Measurements from ENCODE around the gene PFKFB2.

The PFKFB2 gene

GRCh38 chr1:207067185-207067584, 14.1 kb downstream of the PFKFB2 start:
- DNase-seq (ENCODE audit: low read depth in 3 of 3) = no peak

GRCh38 chr1:207067665-207068064, 14.6 kb downstream of the PFKFB2 start:
- DNase-seq (ENCODE audit: low read depth in 3 of 3) = no peak

- no peak for DNase-seq (ENCODE audit: low read depth in 3 of 3)
Measured at GRCh38 chr1:207069061-207069460, 16.0 kb downstream of the PFKFB2 start.

DNA sequence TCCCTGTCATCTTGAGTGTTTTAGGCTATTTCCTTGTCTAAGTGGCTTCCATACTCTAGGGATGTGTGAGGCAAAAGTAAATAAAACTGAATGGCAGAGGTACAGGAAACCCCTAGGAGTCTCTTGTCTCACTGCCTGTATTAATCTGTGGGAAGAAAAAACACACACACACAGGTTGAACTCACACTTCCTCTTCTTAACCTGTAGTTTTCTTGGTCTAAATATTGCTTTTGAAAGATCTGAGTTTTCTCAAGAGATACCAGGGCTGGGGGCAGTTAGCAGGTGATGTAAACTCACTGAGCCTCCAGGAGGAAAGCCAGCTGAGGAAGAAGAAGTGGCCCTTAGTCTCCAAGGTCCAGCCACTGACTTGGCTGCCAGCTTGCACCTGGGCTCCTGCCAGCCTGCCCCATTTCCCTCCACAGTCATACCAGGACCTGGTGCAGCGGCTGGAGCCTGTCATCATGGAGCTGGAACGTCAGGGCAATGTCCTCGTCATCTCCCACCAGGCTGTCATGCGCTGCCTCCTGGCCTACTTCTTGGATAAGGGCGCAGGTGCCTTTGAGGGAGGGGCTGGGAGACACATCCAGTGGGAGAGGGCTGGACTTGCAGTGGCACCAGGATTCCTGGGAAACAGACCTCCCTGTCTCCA, 16.9 kb downstream of the PFKFB2 start:
- DNase-seq (ENCODE audit: low read depth in 3 of 3) = no peak

DNA sequence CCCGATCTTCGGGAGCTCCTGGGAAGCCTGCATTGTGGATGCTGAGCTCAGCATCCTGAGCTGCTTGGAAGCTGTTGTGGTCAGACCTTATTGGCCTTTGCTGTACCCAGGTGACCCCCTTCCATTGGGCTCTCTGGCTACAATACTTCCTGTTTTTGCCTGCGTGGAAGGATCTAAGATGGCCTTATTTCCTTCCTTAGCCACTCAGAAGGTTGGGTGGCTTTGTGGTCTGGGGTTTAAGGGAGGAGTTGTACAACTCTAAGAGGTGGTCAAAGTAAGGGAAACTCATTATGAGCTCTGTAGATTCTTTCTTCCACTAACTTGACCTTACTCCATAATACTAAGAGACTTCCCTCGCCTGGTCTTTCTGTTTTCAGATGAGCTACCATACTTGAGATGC, 17.7 kb downstream of the PFKFB2 start:
- DNase-seq (ENCODE audit: low read depth in 3 of 3) = no peak

DNA sequence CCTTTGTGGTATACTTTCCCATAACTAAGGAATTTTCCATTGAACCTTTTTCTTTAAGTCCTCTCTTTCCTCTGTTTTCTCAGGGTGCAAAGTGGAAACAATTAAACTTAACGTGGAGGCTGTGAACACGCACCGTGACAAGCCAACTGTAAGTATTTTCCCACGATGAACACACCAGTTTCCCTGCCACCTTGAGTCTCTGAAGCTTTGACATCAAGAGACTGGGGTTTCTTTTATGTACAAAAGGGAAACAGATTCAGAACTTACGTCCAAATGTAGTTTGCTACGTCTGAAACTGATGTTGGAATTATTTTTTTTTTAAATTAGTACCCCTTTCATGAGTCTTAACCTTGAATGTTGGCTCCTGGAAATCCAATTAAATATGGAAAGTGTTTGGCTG, 18.4 kb downstream of the PFKFB2 start:
- DNase-seq (ENCODE audit: low read depth in 3 of 3) = no peak

- DNase-seq (ENCODE audit: low read depth in 3 of 3) = no peak
Measured at GRCh38 chr1:207072233-207072632, 19.2 kb downstream of the PFKFB2 start.

- DNase-seq (ENCODE audit: low read depth in 3 of 3) = no peak
Measured at GRCh38 chr1:207073906-207074820, 21.1 kb downstream of the PFKFB2 start.

- no peak for DNase-seq (ENCODE audit: low read depth in 3 of 3)
Measured at GRCh38 chr1:207076181-207076955, 23.3 kb downstream of the PFKFB2 start.

- DNase-seq (ENCODE audit: low read depth in 3 of 3) = no peak
Measured at GRCh38 chr1:207077012-207077411, 23.9 kb downstream of the PFKFB2 start.

GRCh38 chr1:207077470-207078377, 24.6 kb downstream of the PFKFB2 start:
- DNase-seq (ENCODE audit: low read depth in 3 of 3) = peak; percentile 21 to 49 (median 32)

DNA sequence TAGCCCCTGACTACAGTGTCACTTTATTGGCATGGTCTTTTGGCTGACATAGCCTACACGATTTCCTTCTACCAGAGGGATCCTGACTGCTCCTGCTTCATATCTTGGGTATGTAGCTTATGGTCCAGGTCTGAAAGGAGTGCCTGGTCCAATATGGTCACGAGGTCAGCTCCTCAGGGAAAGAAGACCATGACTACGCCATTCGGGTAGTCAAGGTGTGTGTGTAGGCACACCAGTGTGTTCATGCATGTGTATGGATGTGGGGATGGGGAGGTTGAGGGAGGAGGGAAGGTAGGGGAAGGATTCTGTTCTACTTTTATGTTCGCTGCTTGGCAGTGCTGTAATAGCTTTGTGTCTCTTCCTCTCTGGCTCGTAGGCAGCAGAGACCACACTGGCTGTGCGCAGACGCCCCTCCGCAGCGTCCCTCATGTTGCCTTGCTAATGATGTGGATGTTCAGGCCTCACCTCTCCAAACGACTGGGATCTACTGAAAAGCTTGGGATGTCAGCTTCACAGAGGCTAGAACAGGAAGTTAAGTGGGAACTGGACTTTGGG, 25.6 kb downstream of the PFKFB2 start:
- no peak for DNase-seq (ENCODE audit: low read depth in 3 of 3)

- no peak for DNase-seq (ENCODE audit: low read depth in 3 of 3)
Measured at GRCh38 chr1:207079706-207080241, 26.7 kb downstream of the PFKFB2 start.

GRCh38 chr1:207081088-207081487, 28.0 kb downstream of the PFKFB2 start:
- DNase-seq (ENCODE audit: low read depth in 3 of 3) = no peak

DNA sequence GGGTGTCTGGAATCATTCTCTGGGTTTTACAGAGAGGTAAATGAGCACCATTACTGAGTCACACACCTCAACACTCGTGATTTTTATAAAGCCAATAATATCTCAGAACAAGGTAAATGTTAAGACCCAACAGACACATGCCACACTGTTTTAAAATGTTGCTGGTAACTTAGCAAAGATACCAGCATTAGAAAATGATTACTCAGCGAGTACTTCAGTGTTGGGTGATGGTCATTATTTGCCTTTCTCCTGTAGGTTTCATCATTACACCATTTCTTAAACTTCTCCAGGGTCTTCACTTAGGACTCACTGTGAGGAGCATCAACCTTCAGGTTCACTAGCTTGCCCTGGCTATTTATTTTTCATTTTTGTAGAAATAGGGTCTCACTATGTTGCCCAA, 28.7 kb downstream of the PFKFB2 start:
- no peak for DNase-seq (ENCODE audit: low read depth in 3 of 3)

DNA sequence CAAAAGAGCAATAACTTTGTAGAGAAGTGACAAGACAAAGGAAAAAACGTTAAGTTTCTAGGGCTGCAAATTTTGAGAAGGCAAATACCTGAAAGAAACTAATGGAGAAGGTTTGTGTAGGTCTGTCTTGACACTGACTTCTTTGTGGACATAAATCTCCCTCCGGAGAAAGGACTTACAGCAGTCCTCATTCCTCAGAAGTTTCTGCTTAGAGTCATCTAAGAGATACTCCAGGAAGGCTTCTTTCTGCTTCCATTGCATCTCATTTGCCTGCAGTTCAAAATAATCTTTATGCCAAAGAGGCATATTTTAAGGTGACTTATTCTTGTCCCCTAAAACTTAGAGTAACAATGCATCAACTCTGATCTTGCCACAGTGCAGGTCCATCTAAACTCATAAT, 31.2 kb downstream of the PFKFB2 start:
- DNase-seq (ENCODE audit: low read depth in 3 of 3) = no peak

DNA sequence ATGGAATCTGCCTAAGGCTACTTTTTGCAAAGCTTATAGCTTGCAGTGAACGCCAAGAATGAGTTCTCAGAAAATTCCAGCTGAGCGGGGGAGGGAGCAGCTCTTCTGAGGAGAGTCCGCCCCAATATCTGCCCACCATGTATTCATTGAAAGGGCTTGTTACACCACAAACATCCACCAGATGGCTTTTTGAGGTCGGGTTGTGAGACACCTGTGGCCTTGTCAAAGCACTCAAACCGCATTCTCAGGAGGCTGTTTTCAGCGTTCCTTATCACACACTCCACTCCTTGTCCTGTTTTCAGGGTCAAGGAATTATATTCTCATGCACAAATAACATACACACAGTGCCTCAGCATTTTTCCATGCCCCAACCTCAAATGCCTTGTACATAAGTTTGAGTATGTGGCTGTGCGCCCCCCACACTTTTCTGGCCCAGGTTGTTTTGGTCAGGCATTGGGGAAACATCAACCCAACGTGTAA, 31.7 kb downstream of the PFKFB2 start:
- peak; percentile 12 to 46 (median 23) for DNase-seq (ENCODE audit: low read depth in 3 of 3)

DNA sequence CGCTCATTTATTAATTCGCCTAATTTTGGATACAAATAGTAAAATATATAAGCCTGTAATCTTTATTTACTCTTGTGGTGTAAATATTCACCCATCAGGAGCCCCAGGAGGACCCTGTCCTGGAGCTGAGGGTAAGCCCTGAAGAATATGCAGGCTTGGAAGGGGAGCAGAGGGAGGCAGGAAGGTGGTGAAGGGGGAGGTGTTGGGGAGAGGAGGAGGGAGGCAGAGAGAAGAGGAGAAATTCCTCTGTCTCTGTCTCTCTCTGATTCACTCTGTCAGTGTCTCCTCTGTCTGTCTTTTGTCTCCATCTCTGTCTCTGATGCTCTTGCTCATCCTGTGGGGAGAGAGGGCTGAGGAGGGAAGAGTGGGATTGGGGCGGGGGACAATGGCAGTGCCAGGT, 32.8 kb downstream of the PFKFB2 start:
- DNase-seq (ENCODE audit: low read depth in 3 of 3) = no peak

DNA sequence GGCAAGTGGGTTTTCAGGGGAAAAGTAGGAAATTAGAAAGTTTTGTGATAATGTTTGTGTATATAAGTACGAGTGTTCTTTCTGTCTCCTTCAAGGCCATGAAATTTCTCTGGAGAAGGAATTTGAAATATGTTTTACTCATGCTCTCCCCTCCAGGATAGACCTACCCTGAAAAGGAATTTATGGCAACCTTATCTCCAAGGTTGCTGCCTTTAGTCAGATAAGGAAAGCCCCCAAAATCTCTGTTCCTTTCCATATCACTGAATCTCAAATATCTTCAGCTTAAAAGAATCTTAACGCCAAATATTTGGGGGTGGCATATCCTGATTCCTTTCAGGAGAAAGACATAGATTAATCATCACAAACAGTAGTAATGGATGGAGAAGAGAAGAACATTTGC, 35.1 kb downstream of the PFKFB2 start:
- DNase-seq (ENCODE audit: low read depth in 3 of 3) = no peak

Measured in stimulated activated CD4-positive, alpha-beta T cell treated with anti-CD3 and anti-CD28 coated beads, TNF-alpha, amount 100 ng/mL, for 48 hours (primary cell).